Measurements from ENCODE around the gene TBC1D5. TPM values are rescaled to one million over a fixed set of nuclear protein-coding genes. Genes with fewer than 3 reads are reported as not detected.

Gene TBC1D5
- total and polyA plus RNA-seq, 2 experiments from 2014 or later: 31.0 to 69.9 TPM

- 17 to 29% methylated on average over 2 of the region's 2 CpGs for WGBS, 2 experiments (ENCODE audit: low coverage in 1 of 2, low lambda C conversion rate in 2 of 2, missing lambda C conversion rate in 2 of 2)
- H3K27me3 ChIP-seq (replicated peaks; ENCODE audit: insufficient read depth): no peaks in the 10 kb centered on the region
- peaks cover 16% of the 10 kb centered on the region for H3K4me1 ChIP-seq (ENCODE audit: insufficient read depth)
- H3K4me3 ChIP-seq: no peak overlapping the region
- TF ChIP-seq EZH2phosphoT487 (IDR thresholded peaks at IDR 0.05; ENCODE audit: insufficient read depth, low read depth) (no peak), EZH2 (IDR thresholded peaks at IDR 0.05; ENCODE audit: insufficient read depth, poor library complexity, severe bottlenecking) (no peak)
- H3K9me2 ChIP-seq (ENCODE audit: insufficient read depth): no peaks in the 10 kb centered on the region
- no peak for DNase-seq
- H4K20me1 ChIP-seq (ENCODE audit: insufficient read depth): no peaks in the 10 kb centered on the region
- no peaks in the 10 kb centered on the region for H3K36me3 ChIP-seq (ENCODE audit: low read depth)
- H3K9me3 ChIP-seq (ENCODE audit: low read depth): no peaks in the 10 kb centered on the region
- no peak overlapping the region for H3K9ac ChIP-seq
- no peak overlapping the region for H3K4me2 ChIP-seq (ENCODE audit: unreplicated experiment)
- in situ Hi-C loops (cut with MboI): no loop called here
- peaks cover 21% of the 10 kb centered on the region for H3F3A ChIP-seq (ENCODE audit: insufficient read depth)
- no peak overlapping the region for H3K27ac ChIP-seq
- H3K79me2 ChIP-seq (ENCODE audit: insufficient read depth): peaks cover 7% of the 10 kb centered on the region
- no peak overlapping the region for H2AFZ ChIP-seq
Observed at GRCh38 chr3:17745301-17745700, 2.9 kb upstream of the TBC1D5 start.

GRCh38 chr3:17744693-17745092, 2.3 kb upstream of the TBC1D5 start:
- no peak for DNase-seq
- Histone ChIP-seq H3K4me1 (ENCODE audit: insufficient read depth) (peaks cover 21% of the 10 kb centered on the region), H3K9me3 (ENCODE audit: low read depth) (no peaks in the 10 kb centered on the region), H3K36me3 (ENCODE audit: low read depth) (no peaks in the 10 kb centered on the region), H3K9me2 (ENCODE audit: insufficient read depth) (no peaks in the 10 kb centered on the region), H3K9ac (no peak overlapping the region), H3K27ac (no peak overlapping the region), H3K4me2 (ENCODE audit: unreplicated experiment) (no peak overlapping the region), H3K79me2 (ENCODE audit: insufficient read depth) (peaks cover 13% of the 10 kb centered on the region), H2AFZ (no peak overlapping the region), H3K4me3 (no peak overlapping the region), H3F3A (ENCODE audit: insufficient read depth) (peaks cover 27% of the 10 kb centered on the region), H4K20me1 (ENCODE audit: insufficient read depth) (no peaks in the 10 kb centered on the region), H3K27me3 (replicated peaks; ENCODE audit: insufficient read depth) (no peaks in the 10 kb centered on the region)
- TF ChIP-seq EZH2 (IDR thresholded peaks at IDR 0.05; ENCODE audit: insufficient read depth, poor library complexity, severe bottlenecking) (no peak), EZH2phosphoT487 (IDR thresholded peaks at IDR 0.05; ENCODE audit: insufficient read depth, low read depth) (no peak)
- in situ Hi-C loops (cut with MboI): no loop called here
- 87 to 91% methylated on average over 3 of the region's 3 CpGs for WGBS, 2 experiments (ENCODE audit: low coverage in 1 of 2, low lambda C conversion rate in 2 of 2, missing lambda C conversion rate in 2 of 2)

- no peak for DNase-seq
- WGBS, 2 experiments (ENCODE audit: low coverage in 1 of 2, low lambda C conversion rate in 2 of 2, missing lambda C conversion rate in 2 of 2): 14 to 18% methylated on average over 1 of the region's 1 CpG
- H3K4me1 ChIP-seq (ENCODE audit: insufficient read depth): peaks cover 21% of the 10 kb centered on the region
- peaks cover 28% of the 10 kb centered on the region for H3F3A ChIP-seq (ENCODE audit: insufficient read depth)
- peak overlapping the region; percentile 90 for H3K4me2 ChIP-seq (ENCODE audit: unreplicated experiment)
- peak overlapping the region; percentile 92 for H3K9ac ChIP-seq
- peak overlapping the region; percentile 82 for H3K4me3 ChIP-seq
- H4K20me1 ChIP-seq (ENCODE audit: insufficient read depth): no peaks in the 10 kb centered on the region
- H3K27me3 ChIP-seq (replicated peaks; ENCODE audit: insufficient read depth): no peaks in the 10 kb centered on the region
- TF ChIP-seq EZH2 (IDR thresholded peaks at IDR 0.05; ENCODE audit: insufficient read depth, poor library complexity, severe bottlenecking): no peak
- TF ChIP-seq EZH2phosphoT487 (IDR thresholded peaks at IDR 0.05; ENCODE audit: insufficient read depth, low read depth): no peak
- no peaks in the 10 kb centered on the region for H3K9me2 ChIP-seq (ENCODE audit: insufficient read depth)
- H2AFZ ChIP-seq: peak overlapping the region; percentile 96
- in situ Hi-C loops (cut with MboI): no loop called here
- H3K36me3 ChIP-seq (ENCODE audit: low read depth): no peaks in the 10 kb centered on the region
- no peak overlapping the region for H3K27ac ChIP-seq
- no peaks in the 10 kb centered on the region for H3K9me3 ChIP-seq (ENCODE audit: low read depth)
- H3K79me2 ChIP-seq (ENCODE audit: insufficient read depth): peaks cover 23% of the 10 kb centered on the region
Observed at GRCh38 chr3:17743658-17743995, 1.2 kb upstream of the TBC1D5 start.

GRCh38 chr3:17742880-17743657, 638 bp upstream of the TBC1D5 start:
- Histone ChIP-seq H3F3A (ENCODE audit: insufficient read depth) (peaks cover 28% of the 10 kb centered on the region), H3K4me3 (peak overlapping the region; percentile 82), H3K9ac (peak overlapping the region; percentile 92), H3K4me1 (ENCODE audit: insufficient read depth) (peaks cover 21% of the 10 kb centered on the region), H3K9me3 (ENCODE audit: low read depth) (no peaks in the 10 kb centered on the region), H3K9me2 (ENCODE audit: insufficient read depth) (no peaks in the 10 kb centered on the region), H2AFZ (peak overlapping the region; percentile 96), H3K36me3 (ENCODE audit: low read depth) (no peaks in the 10 kb centered on the region), H3K79me2 (ENCODE audit: insufficient read depth) (peaks cover 29% of the 10 kb centered on the region), H3K27me3 (replicated peaks; ENCODE audit: insufficient read depth) (no peaks in the 10 kb centered on the region), H4K20me1 (ENCODE audit: insufficient read depth) (no peaks in the 10 kb centered on the region), H3K27ac (peak overlapping the region; percentile 95), H3K4me2 (ENCODE audit: unreplicated experiment) (peak overlapping the region; percentile 90)
- 5 to 8% methylated on average over 12 of the region's 12 CpGs for WGBS, 2 experiments (ENCODE audit: low coverage in 1 of 2, low lambda C conversion rate in 2 of 2, missing lambda C conversion rate in 2 of 2)
- no peak for TF ChIP-seq EZH2 (IDR thresholded peaks at IDR 0.05; ENCODE audit: insufficient read depth, poor library complexity, severe bottlenecking)
- TF ChIP-seq EZH2phosphoT487 (IDR thresholded peaks at IDR 0.05; ENCODE audit: insufficient read depth, low read depth): no peak
- in situ Hi-C loops (cut with MboI): no loop called here
- no peak for DNase-seq

All from GM23248 (cell line).